ENCODE data around the gene PRKAG2. TPM values are rescaled to one million over a fixed set of nuclear protein-coding genes. Genes with fewer than 3 reads are reported as not detected.

PRKAG2 gene
- total RNA-seq, 2 experiments from 2014 or later, result 39.3 to 42.3 TPM

- H3K27me3 Mint-ChIP-seq, result no peaks in the 10 kb centered on the region
- no peak overlapping the region for H3K27ac Mint-ChIP-seq
- ChIA-PET CTCF (no interaction called here), POLR2A (no interaction called here)
- TF ChIP-seq CTCF (IDR thresholded peaks at IDR 0.05), result no peak
- intact Hi-C loops (cut with DNase I, micrococcal nuclease), result no loop called here
- H3K4me3 Mint-ChIP-seq, result no peak overlapping the region
- DNase-seq, result no peak
- Histone ChIP-seq H3K27me3 (ENCODE audit: control insufficient read depth in 1 of 2, insufficient read depth in 2 of 2, low read length in 2 of 2) (no peaks in the 10 kb centered on the region), H3K27ac (ENCODE audit: low read depth in 1 of 2, low read length in 2 of 2) (no peak overlapping the region), H3K4me3 (ENCODE audit: low read length) (no peak overlapping the region), H3K4me1 (ENCODE audit: insufficient read depth, low read length) (no peaks in the 10 kb centered on the region), H3K9me3 (ENCODE audit: control insufficient read depth in 1 of 2, insufficient read depth in 1 of 2, low read length in 2 of 2) (peaks cover 0 to 7% of the 10 kb centered on the region in 2 experiments), H3K36me3 (ENCODE audit: insufficient read depth, low read length) (peaks cover 27% of the 10 kb centered on the region)
- H3K9me3 Mint-ChIP-seq, result peaks cover 13% of the 10 kb centered on the region
- no peak for ATAC-seq (ENCODE audit: poor library complexity)
- peaks cover 82% of the 10 kb centered on the region for H3K36me3 Mint-ChIP-seq (ENCODE audit: low read depth)
- no peaks in the 10 kb centered on the region for H3K4me1 Mint-ChIP-seq (ENCODE audit: low read depth)
Measured at GRCh38 chr7:151669762-151670161, 207.2 kb downstream of the PRKAG2 start.

GRCh38 chr7:151666886-151667285, 210.0 kb downstream of the PRKAG2 start:
- TF ChIP-seq CTCF (IDR thresholded peaks at IDR 0.05), result no peak
- H3K4me3 Mint-ChIP-seq, result no peak overlapping the region

GRCh38 chr7:151665368-151665767, 211.5 kb downstream of the PRKAG2 start:
- Histone ChIP-seq H3K27me3 (ENCODE audit: control insufficient read depth in 1 of 2, insufficient read depth in 2 of 2, low read length in 2 of 2) (no peaks in the 10 kb centered on the region), H3K36me3 (ENCODE audit: insufficient read depth, low read length) (peaks cover 17% of the 10 kb centered on the region), H3K9me3 (ENCODE audit: control insufficient read depth in 1 of 2, insufficient read depth in 1 of 2, low read length in 2 of 2) (peaks cover 0 to 7% of the 10 kb centered on the region in 2 experiments), H3K27ac (ENCODE audit: low read depth in 1 of 2, low read length in 2 of 2) (no peak overlapping the region), H3K4me3 (ENCODE audit: low read length) (no peak overlapping the region), H3K4me1 (ENCODE audit: insufficient read depth, low read length) (no peaks in the 10 kb centered on the region)
- Mint-ChIP-seq H3K9me3 (peaks cover 13% of the 10 kb centered on the region), H3K36me3 (ENCODE audit: low read depth) (peaks cover 46% of the 10 kb centered on the region), H3K4me3 (no peak overlapping the region), H3K4me1 (ENCODE audit: low read depth) (no peaks in the 10 kb centered on the region), H3K27me3 (no peaks in the 10 kb centered on the region), H3K27ac (no peak overlapping the region)
- intact Hi-C loops (cut with DNase I, micrococcal nuclease), result no loop called here
- CTCF ChIA-PET, result no interaction called here
- POLR2A ChIA-PET, result no interaction called here
- ATAC-seq (ENCODE audit: poor library complexity) (no peak), DNase-seq (no peak)
- TF ChIP-seq CTCF (IDR thresholded peaks at IDR 0.05), result no peak

More at GRCh38 chr7:151666886-151667285, 210.0 kb downstream of the PRKAG2 start:
- intact Hi-C loops (cut with DNase I, micrococcal nuclease), result no loop called here
- H3K27me3 Mint-ChIP-seq, result no peaks in the 10 kb centered on the region
- ChIA-PET POLR2A (no interaction called here), CTCF (no interaction called here)
- no peaks in the 10 kb centered on the region for H3K4me1 Mint-ChIP-seq (ENCODE audit: low read depth)
- DNase-seq (no peak), ATAC-seq (ENCODE audit: poor library complexity) (no peak)
- Histone ChIP-seq H3K27me3 (ENCODE audit: control insufficient read depth in 1 of 2, insufficient read depth in 2 of 2, low read length in 2 of 2) (no peaks in the 10 kb centered on the region), H3K36me3 (ENCODE audit: insufficient read depth, low read length) (peaks cover 17% of the 10 kb centered on the region), H3K9me3 (ENCODE audit: control insufficient read depth in 1 of 2, insufficient read depth in 1 of 2, low read length in 2 of 2) (peaks cover 0 to 7% of the 10 kb centered on the region in 2 experiments), H3K4me3 (ENCODE audit: low read length) (no peak overlapping the region), H3K27ac (ENCODE audit: low read depth in 1 of 2, low read length in 2 of 2) (no peak overlapping the region), H3K4me1 (ENCODE audit: insufficient read depth, low read length) (no peaks in the 10 kb centered on the region)
- H3K36me3 Mint-ChIP-seq (ENCODE audit: low read depth), result peaks cover 56% of the 10 kb centered on the region
- peaks cover 13% of the 10 kb centered on the region for H3K9me3 Mint-ChIP-seq
- no peak overlapping the region for H3K27ac Mint-ChIP-seq
